OCI-LY7 (cell line): Measurements from ENCODE around the gene TNFAIP3. TPM values are rescaled to one million over a fixed set of nuclear protein-coding genes. Genes with fewer than 3 reads are reported as not detected.
A peak's percentile ranks its signal among the peaks of the same experiment; 100 is the strongest.

ENCODE experiments used
- BruUV-seq: library from RNA; stranded (reverse); fragments of 400-500 nt; replicated peaks from 2 replicates; lab custom pipeline; 2021; lab: Mats Ljungman, UMichigan
- CTCF ChIA-PET: fragments of 300-600 bp; sonication (Branson Sonifier 250); formaldehyde crosslinking; loops from one replicate; lab custom pipeline; 2022; ENCODE audit warnings: antibody characterized with exemption; ENCODE audit not compliant: unreplicated experiment; lab: Charles Lee
- POLR2A ChIA-PET: fragments of 300-600 bp; sonication (Branson Sonifier 250); formaldehyde crosslinking; loops from one replicate; lab custom pipeline; 2022; ENCODE audit warnings: antibody characterized with exemption; lab: Charles Lee
- DNase-seq: peaks from one replicate; pipeline ENCODE4 v3.0.0-alpha.2; 2015; ENCODE audit warnings: low spot score
- H2AFZ ChIP-seq: fragments of 200-600 bp; sonication (generic), shearing (Covaris generic); 2 replicates; pipeline ENCODE4 v1.6.1; 2014; ENCODE audit warnings: mild to moderate bottlenecking, antibody characterized with exemption, low read length, moderate library complexity
- H3K27ac ChIP-seq: fragments of 200-600 bp; sonication (generic); 2 replicates; pipeline ENCODE4 v1.5.1; 2014; ENCODE audit warnings: mixed run types, low read depth, mild to moderate bottlenecking, moderate library complexity, low read length, inconsistent platforms; ENCODE audit not compliant: poor library complexity, severe bottlenecking
- H3K36me3 ChIP-seq: fragments of 200-600 bp; sonication (generic); 2 replicates; pipeline ENCODE4 v1.6.1; 2014; ENCODE audit warnings: mild to moderate bottlenecking, antibody characterized with exemption, low read length, moderate library complexity, mixed read lengths; ENCODE audit not compliant: insufficient read depth
- H3K4me1 ChIP-seq: fragments of 200-600 bp; sonication (generic); 2 replicates; pipeline ENCODE4 v1.5.1; 2014; ENCODE audit warnings: mild to moderate bottlenecking, low read length; ENCODE audit not compliant: insufficient read depth, poor library complexity, severe bottlenecking
- H3K4me2 ChIP-seq: fragments of 200-600 bp; sonication (generic); 2 replicates; pipeline ENCODE4 v1.6.1; 2014; ENCODE audit warnings: mild to moderate bottlenecking, low read length
- H3K4me3 ChIP-seq: fragments of 200-600 bp; sonication (generic); 2 replicates; pipeline ENCODE4 v1.5.1; 2014; ENCODE audit warnings: mild to moderate bottlenecking, low read depth, low read length; ENCODE audit not compliant: poor library complexity, severe bottlenecking
- H3K79me2 ChIP-seq: fragments of 200-600 bp; sonication (generic); 2 replicates; pipeline ENCODE4 v1.6.1; 2016; ENCODE audit warnings: low read depth, mild to moderate bottlenecking, low read length, moderate library complexity, mixed read lengths; ENCODE audit not compliant: insufficient read depth
- H3K9me2 ChIP-seq: fragments of 200-600 bp; sonication (generic); 2 replicates; pipeline ENCODE4 v1.6.1; 2016; ENCODE audit warnings: mild to moderate bottlenecking, low read length, mixed read lengths; ENCODE audit not compliant: insufficient read depth
- H3K9me3 ChIP-seq: fragments of 200-600 bp; sonication (generic); 2 replicates; pipeline ENCODE4 v1.6.1; 2014; ENCODE audit warnings: mild to moderate bottlenecking, mixed run types, low read length, mixed read lengths
- H4K20me1 ChIP-seq: fragments of 200-600 bp; sonication (generic); 2 replicates; pipeline ENCODE4 v1.6.1; 2014; ENCODE audit warnings: mild to moderate bottlenecking, antibody characterized with exemption, low read length, moderate library complexity, mixed read lengths; ENCODE audit not compliant: insufficient read depth
- EZH2phosphoT487 ChIP-seq: fragments of 200-600 bp; sonication (generic); IDR thresholded peaks from 2 replicates; pipeline ENCODE4 v1.6.1; 2018; ENCODE audit warnings: low read depth, borderline replicate concordance, mild to moderate bottlenecking, mixed run types, antibody characterized with exemption, low read length, moderate library complexity, mixed read lengths
- intact Hi-C: fragments of 100-400 bp; cut with micrococcal nuclease; formaldehyde crosslinking; loops from one replicate; pipeline ENCODE4 v1.10.0; 2022; ENCODE audit not compliant: unreplicated experiment
- total RNA-seq, 2 experiments: library from RNA; depleted of rRNA in 1 of 2; stranded (reverse); fragments of >200 nt in 1 of 2; shearing (Covaris generic) in 1 of 2; gene quantifications; 2 replicates each; pipeline ENCODE4 v1.2.3, GENCODE V29; 2014 to 2022
- TF ChIP-seq, protein P1 (sequence below): fragments of 200-600 bp; sonication (generic); conservative IDR thresholded peaks from 2 replicates; pipeline ENCODE4 v1.5.1; 2014; ENCODE audit warnings: mild to moderate bottlenecking, antibody characterized with exemption, low read length, moderate library complexity, mixed read lengths

The TNFAIP3 gene
- total RNA-seq, 2 experiments from 2014 or later: 8.8 to 28.3 TPM

DNA sequence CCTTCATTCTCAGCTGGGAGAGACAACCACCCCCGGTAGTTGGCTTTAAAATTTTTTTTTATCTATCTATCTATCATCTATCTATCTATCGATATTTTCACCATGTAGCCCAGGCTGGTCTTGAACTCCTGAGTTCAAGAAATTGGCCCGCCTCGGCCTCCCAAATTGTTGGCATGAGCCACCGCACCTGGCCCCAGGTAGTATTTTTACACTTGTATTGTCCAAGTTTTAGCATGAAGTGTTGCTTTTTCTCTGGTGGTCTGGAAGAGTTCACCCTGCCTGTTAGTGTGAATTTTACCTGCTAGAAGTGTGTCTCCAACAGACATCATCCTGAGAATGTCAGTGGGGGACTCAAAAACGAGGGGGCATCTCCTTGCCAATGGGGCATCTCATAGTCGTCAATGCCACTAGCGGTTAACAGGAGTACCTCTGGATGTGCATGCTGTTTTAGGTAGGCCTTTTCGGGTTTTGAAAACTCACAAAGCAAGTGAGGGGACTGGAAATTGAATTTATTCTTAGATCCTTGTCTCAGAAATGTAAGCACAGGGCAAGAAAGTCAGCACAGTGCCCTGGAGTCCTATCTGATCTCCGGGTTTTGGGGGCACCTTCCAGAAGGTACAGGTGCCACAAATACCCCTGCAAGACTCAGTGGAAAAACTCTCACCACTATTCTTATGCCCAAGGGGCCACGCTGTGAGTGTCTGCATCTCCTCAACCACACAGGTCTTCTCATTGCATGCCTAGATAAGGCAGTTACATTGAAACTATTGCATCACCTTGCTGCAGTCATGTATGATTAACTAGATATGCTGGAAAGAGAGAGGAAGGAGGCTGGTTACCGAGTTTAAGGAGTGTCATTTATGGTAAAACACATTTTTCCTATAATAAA, 37.1 kb downstream of the TNFAIP3 start:
- intact Hi-C loops: loop anchor here (1.0 kb wide), 1 partner anchor 37 kb away; the partner anchor contains the start of gene TNFAIP3
- Histone ChIP-seq H3K4me3 (peak overlapping the region; percentile 32), H2AFZ (peak overlapping the region; percentile 96), H3K9me2 (no peaks in the 10 kb centered on the region), H3K9me3 (no peaks in the 10 kb centered on the region), H3K4me1 (peaks cover 16% of the 10 kb centered on the region), H3K27ac (peak overlapping the region; percentile 29), H3K36me3 (no peaks in the 10 kb centered on the region), H3K4me2 (peak overlapping the region; percentile 54), H4K20me1 (no peaks in the 10 kb centered on the region), H3K79me2 (no peaks in the 10 kb centered on the region)
- ChIA-PET POLR2A (no interaction called here), CTCF (no interaction called here)
- DNase-seq: peak; percentile 73
- TF ChIP-seq, protein P1, sequence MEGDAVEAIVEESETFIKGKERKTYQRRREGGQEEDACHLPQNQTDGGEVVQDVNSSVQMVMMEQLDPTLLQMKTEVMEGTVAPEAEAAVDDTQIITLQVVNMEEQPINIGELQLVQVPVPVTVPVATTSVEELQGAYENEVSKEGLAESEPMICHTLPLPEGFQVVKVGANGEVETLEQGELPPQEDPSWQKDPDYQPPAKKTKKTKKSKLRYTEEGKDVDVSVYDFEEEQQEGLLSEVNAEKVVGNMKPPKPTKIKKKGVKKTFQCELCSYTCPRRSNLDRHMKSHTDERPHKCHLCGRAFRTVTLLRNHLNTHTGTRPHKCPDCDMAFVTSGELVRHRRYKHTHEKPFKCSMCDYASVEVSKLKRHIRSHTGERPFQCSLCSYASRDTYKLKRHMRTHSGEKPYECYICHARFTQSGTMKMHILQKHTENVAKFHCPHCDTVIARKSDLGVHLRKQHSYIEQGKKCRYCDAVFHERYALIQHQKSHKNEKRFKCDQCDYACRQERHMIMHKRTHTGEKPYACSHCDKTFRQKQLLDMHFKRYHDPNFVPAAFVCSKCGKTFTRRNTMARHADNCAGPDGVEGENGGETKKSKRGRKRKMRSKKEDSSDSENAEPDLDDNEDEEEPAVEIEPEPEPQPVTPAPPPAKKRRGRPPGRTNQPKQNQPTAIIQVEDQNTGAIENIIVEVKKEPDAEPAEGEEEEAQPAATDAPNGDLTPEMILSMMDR: no peak
- TF ChIP-seq EZH2phosphoT487: no peak
- BruUV-seq: no TSS peak

DNA sequence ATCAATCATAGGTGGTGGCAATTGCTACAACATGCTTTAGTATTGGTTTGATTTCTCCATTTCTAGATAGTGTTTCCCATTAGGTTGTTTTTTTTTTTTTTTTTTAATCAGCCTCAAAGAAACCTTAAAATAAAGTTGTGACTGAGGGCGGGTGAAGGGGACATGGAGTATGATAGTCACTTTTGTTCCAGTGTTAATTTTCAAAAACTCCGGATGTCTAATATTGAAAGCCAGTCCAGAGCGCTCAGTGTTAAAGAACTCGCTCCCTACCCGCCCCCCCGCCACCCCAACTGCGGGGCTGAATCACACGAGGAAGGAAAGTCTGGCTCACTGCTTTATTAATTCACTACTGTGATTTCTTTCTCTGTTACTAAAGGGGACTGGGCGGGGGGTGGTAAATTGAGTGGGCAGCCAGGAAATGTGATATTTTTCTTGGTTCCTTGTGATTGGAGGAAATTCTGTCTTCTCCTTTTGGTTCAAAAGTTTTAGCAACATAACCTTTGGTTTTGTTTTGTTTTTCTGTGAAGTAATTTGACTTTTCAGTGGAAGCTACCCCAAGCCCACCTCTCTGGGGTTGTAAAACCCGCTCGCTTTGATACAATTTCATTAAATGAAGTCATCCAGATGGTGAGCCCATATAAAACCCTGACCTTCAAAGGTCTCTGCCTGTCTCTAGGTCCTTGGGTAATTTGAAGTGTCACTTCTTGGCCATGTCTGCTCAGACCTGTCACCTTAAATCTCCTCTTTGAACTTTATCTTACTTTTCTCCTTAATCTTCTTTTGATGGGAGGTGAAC, 38.0 kb downstream of the TNFAIP3 start:
- POLR2A ChIA-PET: interaction anchor here (0.7 to 1.3 kb wide), 2 partner anchors 9 to 11 kb away, joined by 3 to 4 read pairs; no protein-coding TSS in a partner anchor
- Histone ChIP-seq H3K36me3 (no peaks in the 10 kb centered on the region), H3K4me1 (peaks cover 16% of the 10 kb centered on the region), H3K27ac (peak overlapping the region; percentile 29), H3K79me2 (no peaks in the 10 kb centered on the region), H3K9me3 (no peaks in the 10 kb centered on the region), H3K4me3 (peak overlapping the region; percentile 32), H4K20me1 (no peaks in the 10 kb centered on the region), H2AFZ (peak overlapping the region; percentile 96), H3K9me2 (no peaks in the 10 kb centered on the region), H3K4me2 (peak overlapping the region; percentile 54)
- DNase-seq: peak; percentile 14
- TF ChIP-seq, protein P1: no peak
- no peak for TF ChIP-seq EZH2phosphoT487
- no TSS peak for BruUV-seq
- intact Hi-C loops: loop anchor here (1.0 kb wide), 1 partner anchor 38 kb away; the partner anchor contains the start of gene TNFAIP3
- CTCF ChIA-PET: no interaction called here
